LNCAP (cell line): ENCODE measurements around the gene SLC9A9.

Source experiments
- TF ChIP-seq, protein P1 (sequence below): fragments of 450-650 bp; IDR thresholded peaks from 2 replicates; pipeline ENCODE4 v1.5.1; 2017; ENCODE audit warnings: mild to moderate bottlenecking

Gene SLC9A9

DNA sequence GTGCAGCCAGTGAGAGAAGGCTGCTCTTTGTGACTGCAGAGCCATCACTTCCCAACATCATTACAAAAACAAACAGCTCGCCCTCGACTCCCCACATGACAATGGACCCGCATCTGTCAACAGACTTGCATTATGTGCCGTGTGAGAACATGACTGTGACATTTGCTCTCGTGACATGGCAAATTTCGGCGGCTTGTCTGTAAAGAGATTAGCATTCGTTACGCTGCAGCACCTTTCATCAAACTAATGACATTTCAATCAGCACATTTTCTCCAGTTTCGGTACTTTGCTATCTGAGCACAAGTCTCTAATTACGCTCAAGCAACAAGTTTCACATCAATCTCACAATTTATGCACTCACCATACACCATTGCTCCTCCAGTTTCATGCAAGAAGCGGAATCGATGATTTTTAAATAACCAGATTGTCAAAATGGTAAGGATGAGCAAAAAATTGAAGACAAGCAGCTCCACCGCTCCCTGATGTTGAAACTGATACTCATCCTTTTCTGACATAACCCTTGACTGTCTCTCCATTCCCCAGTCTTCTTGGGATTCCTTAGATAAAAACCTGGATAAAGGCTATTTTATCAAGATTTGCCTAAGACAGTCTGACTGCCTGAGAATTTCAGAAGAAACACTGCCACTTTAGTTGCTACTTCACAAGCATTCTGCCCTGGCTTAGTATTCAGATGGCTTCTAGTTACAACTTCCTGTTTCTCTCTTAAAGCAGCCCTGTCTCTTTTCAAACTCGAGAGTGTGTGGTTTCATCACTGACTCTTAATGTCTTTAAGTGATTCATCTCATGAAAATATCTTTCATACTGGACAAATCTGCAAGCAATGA, at the start of gene SLC9A9:
TSS of gene SLC9A9 (minus strand) at position 682 of the 845 bp plus-strand sequence. CDS start at position 536, 146 bp downstream.
- TF ChIP-seq, protein P1, sequence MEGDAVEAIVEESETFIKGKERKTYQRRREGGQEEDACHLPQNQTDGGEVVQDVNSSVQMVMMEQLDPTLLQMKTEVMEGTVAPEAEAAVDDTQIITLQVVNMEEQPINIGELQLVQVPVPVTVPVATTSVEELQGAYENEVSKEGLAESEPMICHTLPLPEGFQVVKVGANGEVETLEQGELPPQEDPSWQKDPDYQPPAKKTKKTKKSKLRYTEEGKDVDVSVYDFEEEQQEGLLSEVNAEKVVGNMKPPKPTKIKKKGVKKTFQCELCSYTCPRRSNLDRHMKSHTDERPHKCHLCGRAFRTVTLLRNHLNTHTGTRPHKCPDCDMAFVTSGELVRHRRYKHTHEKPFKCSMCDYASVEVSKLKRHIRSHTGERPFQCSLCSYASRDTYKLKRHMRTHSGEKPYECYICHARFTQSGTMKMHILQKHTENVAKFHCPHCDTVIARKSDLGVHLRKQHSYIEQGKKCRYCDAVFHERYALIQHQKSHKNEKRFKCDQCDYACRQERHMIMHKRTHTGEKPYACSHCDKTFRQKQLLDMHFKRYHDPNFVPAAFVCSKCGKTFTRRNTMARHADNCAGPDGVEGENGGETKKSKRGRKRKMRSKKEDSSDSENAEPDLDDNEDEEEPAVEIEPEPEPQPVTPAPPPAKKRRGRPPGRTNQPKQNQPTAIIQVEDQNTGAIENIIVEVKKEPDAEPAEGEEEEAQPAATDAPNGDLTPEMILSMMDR = no peak

DNA sequence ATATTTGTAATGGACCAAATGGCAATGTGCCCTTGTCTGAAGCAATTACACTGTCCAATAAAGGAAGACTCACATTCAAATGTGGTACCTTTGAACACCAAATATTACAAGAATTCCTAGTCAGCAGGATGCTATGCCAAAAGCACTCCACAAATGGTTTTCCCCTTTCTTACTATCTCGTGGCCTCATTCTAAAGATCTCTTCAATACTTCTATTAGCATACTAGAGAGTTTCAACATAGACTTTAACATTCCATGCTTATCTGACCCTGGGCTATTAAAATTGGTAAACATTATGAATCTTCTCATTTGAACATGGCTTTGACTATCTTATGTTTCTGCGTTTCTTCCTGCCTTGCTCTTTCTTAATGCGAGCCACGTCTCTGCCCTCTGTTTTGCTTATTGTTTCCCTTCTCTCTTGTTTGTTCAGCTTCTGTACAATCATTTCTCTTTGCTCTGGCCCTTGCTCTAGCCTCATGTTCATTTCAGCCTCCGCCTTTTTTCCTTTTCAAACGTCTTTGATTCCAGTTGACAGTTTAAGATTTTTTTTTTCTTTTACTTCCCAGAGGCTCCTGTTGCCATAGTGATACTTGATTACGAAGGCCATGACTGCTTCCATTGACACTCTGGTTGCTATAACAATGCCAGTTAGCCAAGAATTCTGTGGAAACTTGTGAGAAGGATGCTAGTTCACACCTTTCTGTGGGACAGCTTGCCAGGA, 49.5 kb upstream of the SLC9A9 start:
- TF ChIP-seq, protein P1 = no peak

DNA sequence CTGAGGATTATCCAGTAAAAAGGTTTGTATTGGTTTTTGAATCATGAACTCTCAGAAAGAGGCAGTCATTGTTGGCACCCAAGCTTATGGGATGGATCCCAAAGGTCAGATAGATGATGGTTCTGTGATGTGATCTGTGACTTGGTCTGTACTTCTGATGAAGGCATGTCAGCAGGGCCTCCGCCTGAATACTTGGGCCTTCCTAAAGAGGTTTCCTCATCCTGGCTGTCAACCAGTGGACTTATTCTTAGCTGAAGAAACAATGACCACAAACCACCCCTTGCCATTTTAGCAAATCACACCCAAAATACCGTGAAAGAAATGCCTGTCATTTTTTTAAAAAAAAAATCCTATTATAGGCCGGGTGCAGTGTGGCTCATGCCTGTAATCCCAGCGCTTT, 48.2 kb upstream of the SLC9A9 start:
- TF ChIP-seq, protein P1 = no peak

DNA sequence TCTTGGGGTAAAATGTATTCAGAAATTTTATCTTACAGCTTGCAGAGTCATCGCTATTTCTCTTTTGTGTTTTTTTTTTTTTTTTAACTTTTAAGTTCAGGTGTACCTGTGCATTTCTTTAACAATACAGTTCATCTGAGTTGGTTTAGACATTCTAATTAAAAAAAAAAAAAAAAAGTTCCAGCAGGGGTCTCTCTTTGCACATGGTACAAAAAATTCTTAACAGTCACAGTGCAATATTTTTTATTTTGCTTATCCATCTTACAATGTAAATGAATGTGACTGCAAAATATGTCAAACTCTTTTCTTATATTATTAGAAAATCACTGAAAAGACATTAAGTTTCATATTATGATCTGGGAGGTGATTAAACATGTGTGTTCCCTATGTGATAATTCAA, 47.5 kb upstream of the SLC9A9 start:
- TF ChIP-seq, protein P1 = no peak

DNA sequence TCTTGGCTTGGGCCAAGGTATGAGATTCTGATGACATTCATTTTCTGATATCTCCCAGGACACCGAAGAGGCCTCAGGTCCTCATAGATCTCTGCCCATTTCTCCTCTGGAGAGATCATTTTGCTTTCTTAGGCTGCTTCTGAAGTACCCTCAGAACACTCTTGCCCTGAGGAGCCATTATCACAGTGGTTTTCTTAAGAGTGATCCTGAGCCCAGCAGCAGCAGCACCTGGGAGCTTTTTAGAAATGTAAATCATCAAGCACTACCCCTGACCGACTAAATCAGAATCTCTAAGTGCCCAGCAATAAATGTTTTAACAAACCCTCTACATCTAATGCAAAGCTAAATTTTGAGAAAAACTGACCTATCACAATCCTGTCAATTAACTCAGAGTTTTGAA, 40.6 kb upstream of the SLC9A9 start:
- TF ChIP-seq, protein P1 = no peak

DNA sequence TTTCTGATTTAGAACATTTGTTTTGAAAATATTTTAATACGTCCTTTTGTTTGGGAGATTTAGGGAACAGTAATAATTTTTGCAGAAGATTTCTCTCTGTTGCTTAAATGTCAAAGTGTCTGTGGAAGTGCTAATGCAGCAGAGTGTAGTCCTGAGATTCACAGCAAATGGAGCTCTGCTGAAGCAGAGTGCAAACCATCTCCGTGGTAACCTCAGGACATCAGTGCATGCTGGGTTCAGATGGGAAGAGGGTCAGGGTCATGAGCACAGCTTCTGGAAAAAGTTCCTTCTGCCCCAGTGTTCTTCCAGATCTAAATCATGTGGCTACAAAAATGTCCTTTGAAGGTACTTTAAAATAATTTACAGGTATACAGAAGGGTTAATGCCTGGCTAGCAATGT, 39.9 kb upstream of the SLC9A9 start:
- TF ChIP-seq, protein P1 = no peak

DNA sequence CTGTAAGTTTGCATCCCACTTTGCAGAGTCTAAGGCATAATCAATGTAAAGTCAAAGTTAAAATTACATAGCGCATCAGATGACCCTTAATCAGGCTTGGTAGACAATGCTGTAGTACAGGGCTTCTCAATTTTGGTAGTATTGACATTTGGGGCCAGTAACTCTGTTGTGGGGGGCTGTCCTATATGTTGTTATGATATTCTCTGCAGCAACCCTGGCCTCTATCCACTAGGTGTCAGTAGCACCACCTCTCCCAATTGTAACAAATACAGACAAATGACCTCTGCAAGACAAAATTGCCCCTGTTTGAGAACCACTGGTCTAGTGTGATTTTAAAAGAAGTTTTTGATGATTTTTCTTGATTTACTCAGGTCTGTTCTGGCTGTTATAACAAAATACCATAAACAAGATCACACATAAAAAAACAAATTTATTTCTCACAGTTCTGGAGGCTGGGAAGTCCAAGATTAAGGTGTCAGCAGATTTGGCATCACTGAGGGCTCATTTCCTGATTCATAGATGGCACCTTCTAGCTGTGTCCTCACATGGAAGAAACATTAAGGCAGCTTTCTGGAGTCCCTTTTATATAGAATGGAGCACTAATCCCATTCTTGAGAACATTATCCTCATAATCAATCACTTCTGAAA, 37.6 kb upstream of the SLC9A9 start:
- TF ChIP-seq, protein P1 = peak; percentile 90
